Liver (tissue), 3 donors: Measurements from ENCODE around the gene SIT1.
"Not testable (repeated sequence)": the region's sequence is repeated elsewhere in the genome, so short reads cannot be mapped to it uniquely, and the experiment has no call there.

ENCODE experiments used
- EGR1 ChIP-seq, 2 donors: IDR thresholded peaks; 2 replicates each; pipeline ENCODE4 v1.6.1; 2016 to 2018; ENCODE audit warnings: antibody characterized with exemption in 2 of 2, low read depth in 2 of 2
- FOXA1 ChIP-seq: IDR thresholded peaks from 2 replicates; pipeline ENCODE4 v1.6.1; 2016; ENCODE audit warnings: antibody characterized with exemption
- HNF4G ChIP-seq: IDR thresholded peaks from 2 replicates; pipeline ENCODE4 v1.6.1; 2016; ENCODE audit warnings: antibody characterized with exemption
- JUND ChIP-seq, 2 donors: IDR thresholded peaks; 2 replicates each; pipeline ENCODE4 v1.6.1; 2016; ENCODE audit warnings: antibody characterized with exemption in 2 of 2
- RAD21 ChIP-seq, 2 donors: IDR thresholded peaks; 2 replicates each; pipeline ENCODE4 v1.6.1; 2016; ENCODE audit warnings: antibody characterized with exemption in 2 of 2, mild to moderate bottlenecking in 2 of 2
- TAF1 ChIP-seq: conservative IDR thresholded peaks from 2 replicates; pipeline ENCODE4 v1.6.1; 2016; ENCODE audit warnings: antibody characterized with exemption, mild to moderate bottlenecking
- TF ChIP-seq, protein P1 (sequence below): fragments of 150-350 bp; IDR thresholded peaks from 2 replicates; pipeline ENCODE4 v1.5.1; 2017; ENCODE audit warnings: improper control_type of control experiment, low read depth, low read length; ENCODE audit not compliant: missing input control
- TF ChIP-seq, protein P2 (sequence below): IDR thresholded peaks from 2 replicates; pipeline ENCODE4 v1.6.1; 2016; ENCODE audit warnings: antibody characterized with exemption
- TF ChIP-seq, protein P3 (sequence below): IDR thresholded peaks from 2 replicates; pipeline ENCODE4 v1.6.1; 2016; ENCODE audit warnings: antibody characterized with exemption, mild to moderate bottlenecking
- donor health status: healthy.
- donor health status: healthy.

DNA sequence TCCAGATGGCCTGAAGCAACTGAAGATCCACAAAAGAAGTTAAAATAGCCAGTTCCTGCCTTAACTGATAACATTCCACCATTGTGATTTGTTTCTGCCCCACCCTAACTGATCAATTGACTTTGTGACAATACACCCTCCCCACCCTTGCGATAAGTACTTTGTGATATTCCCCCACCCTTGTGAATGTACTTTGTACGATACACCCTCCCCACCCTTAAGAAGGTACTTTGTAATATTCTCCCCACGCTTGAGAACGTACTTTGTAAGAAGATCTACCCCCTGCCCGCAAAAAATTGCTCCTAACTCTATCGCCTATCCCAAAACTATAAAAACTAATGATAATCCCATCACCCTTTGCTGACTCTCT lies 13.9 kb downstream of the SIT1 start:
- TF ChIP-seq, protein P1, sequence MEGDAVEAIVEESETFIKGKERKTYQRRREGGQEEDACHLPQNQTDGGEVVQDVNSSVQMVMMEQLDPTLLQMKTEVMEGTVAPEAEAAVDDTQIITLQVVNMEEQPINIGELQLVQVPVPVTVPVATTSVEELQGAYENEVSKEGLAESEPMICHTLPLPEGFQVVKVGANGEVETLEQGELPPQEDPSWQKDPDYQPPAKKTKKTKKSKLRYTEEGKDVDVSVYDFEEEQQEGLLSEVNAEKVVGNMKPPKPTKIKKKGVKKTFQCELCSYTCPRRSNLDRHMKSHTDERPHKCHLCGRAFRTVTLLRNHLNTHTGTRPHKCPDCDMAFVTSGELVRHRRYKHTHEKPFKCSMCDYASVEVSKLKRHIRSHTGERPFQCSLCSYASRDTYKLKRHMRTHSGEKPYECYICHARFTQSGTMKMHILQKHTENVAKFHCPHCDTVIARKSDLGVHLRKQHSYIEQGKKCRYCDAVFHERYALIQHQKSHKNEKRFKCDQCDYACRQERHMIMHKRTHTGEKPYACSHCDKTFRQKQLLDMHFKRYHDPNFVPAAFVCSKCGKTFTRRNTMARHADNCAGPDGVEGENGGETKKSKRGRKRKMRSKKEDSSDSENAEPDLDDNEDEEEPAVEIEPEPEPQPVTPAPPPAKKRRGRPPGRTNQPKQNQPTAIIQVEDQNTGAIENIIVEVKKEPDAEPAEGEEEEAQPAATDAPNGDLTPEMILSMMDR = not testable (repeated sequence)
- TF ChIP-seq, protein P2, sequence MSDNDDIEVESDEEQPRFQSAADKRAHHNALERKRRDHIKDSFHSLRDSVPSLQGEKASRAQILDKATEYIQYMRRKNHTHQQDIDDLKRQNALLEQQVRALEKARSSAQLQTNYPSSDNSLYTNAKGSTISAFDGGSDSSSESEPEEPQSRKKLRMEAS = not testable (repeated sequence)
- TF ChIP-seq RAD21 (IDR thresholded peaks at IDR 0.05); JUND (IDR thresholded peaks at IDR 0.05); EGR1 (IDR thresholded peaks at IDR 0.05; ENCODE audit: low read depth in 2 of 2); FOXA1; TAF1; HNF4G: not testable (repeated sequence)
- TF ChIP-seq, protein P3, sequence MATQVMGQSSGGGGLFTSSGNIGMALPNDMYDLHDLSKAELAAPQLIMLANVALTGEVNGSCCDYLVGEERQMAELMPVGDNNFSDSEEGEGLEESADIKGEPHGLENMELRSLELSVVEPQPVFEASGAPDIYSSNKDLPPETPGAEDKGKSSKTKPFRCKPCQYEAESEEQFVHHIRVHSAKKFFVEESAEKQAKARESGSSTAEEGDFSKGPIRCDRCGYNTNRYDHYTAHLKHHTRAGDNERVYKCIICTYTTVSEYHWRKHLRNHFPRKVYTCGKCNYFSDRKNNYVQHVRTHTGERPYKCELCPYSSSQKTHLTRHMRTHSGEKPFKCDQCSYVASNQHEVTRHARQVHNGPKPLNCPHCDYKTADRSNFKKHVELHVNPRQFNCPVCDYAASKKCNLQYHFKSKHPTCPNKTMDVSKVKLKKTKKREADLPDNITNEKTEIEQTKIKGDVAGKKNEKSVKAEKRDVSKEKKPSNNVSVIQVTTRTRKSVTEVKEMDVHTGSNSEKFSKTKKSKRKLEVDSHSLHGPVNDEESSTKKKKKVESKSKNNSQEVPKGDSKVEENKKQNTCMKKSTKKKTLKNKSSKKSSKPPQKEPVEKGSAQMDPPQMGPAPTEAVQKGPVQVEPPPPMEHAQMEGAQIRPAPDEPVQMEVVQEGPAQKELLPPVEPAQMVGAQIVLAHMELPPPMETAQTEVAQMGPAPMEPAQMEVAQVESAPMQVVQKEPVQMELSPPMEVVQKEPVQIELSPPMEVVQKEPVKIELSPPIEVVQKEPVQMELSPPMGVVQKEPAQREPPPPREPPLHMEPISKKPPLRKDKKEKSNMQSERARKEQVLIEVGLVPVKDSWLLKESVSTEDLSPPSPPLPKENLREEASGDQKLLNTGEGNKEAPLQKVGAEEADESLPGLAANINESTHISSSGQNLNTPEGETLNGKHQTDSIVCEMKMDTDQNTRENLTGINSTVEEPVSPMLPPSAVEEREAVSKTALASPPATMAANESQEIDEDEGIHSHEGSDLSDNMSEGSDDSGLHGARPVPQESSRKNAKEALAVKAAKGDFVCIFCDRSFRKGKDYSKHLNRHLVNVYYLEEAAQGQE = not testable (repeated sequence)
